ENCODE data around the gene TAF11L13.
A peak's percentile ranks its signal among the peaks of the same experiment; 100 is the strongest.
"Not testable (repeated sequence)": the region's sequence is repeated elsewhere in the genome, so short reads cannot be mapped to it uniquely, and the experiment has no call there.

TAF11L13 gene

GRCh38 chr5:17631788-17632187 lies at the start of gene TAF11L13:
Gene TAF11L13 (plus strand): TSS chr5:17632088.
- DNase-seq = not testable (repeated sequence)

DNA sequence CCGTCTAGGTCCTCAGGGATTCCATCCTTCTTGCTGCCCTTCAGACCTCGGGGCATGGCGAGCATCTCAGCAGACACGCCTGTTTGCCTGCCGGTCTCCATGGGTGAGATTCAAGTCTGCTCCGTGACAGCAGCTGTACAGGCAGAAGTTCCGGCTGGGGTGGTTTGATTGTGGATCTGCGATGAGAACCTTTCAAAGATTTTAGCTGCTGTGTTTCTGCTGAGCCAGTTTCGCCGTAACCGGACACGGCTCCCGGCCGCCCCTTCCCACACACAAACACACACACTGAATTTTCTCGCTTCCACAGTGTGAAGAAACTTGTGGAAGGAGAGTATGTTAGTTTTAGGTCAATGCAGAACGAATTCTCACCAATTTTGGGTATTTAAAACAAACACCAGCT lies 46.2 kb upstream of the TAF11L13 start, which contains the start of gene TAF11L7:
Gene TAF11L7, minus strand, starts transcription at position 101 of the 400 bp plus-strand sequence.
- not testable (repeated sequence) for DNase-seq

DNA sequence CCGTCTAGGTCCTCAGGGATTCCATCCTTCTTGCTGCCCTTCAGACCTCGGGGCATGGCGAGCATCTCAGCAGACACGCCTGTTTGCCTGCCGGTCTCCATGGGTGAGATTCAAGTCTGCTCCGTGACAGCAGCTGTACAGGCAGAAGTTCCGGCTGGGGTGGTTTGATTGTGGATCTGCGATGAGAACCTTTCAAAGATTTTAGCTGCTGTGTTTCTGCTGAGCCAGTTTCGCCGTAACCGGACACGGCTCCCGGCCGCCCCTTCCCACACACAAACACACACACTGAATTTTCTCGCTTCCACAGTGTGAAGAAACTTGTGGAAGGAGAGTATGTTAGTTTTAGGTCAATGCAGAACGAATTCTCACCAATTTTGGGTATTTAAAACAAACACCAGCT lies 41.0 kb upstream of the TAF11L13 start, which contains the start of gene TAF11L8:
Gene TAF11L8, minus strand, starts transcription at position 101 of the 400 bp plus-strand sequence.
- not testable (repeated sequence) for DNase-seq

DNA sequence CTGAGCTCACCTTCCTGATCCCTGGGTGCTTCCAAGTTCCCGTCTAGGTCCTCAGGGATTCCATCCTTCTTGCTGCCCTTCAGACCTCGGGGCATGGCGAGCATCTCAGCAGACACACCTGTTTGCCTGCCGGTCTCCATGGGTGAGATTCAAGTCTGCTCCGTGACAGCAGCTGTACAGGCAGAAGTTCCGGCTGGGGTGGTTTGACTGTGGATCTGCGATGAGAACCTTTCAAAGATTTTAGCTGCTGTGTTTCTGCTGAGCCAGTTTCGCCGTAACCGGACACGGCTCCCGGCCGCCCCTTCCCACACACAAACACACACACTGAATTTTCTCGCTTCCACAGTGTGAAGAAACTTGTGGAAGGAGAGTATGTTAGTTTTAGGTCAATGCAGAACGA lies 37.6 kb upstream of the TAF11L13 start, which contains the start of gene TAF11L9:
Gene TAF11L9, minus strand, starts transcription at position 140 of the 400 bp plus-strand sequence.
- not testable (repeated sequence) for DNase-seq

- not testable (repeated sequence) for DNase-seq
Observed at GRCh38 chr5:17597728-17598127, 34.2 kb upstream of the TAF11L13 start, which contains the start of gene TAF11L10. Gene TAF11L10 (minus strand): TSS chr5:17597828.

- not testable (repeated sequence) for DNase-seq
Observed at GRCh38 chr5:17603880-17604279, 28.0 kb upstream of the TAF11L13 start, which contains the start of gene TAF11L11. Gene TAF11L11 (plus strand): TSS chr5:17604183.

- DNase-seq = no peak
Observed at GRCh38 chr5:17604951-17605350, 26.9 kb upstream of the TAF11L13 start.

DNA sequence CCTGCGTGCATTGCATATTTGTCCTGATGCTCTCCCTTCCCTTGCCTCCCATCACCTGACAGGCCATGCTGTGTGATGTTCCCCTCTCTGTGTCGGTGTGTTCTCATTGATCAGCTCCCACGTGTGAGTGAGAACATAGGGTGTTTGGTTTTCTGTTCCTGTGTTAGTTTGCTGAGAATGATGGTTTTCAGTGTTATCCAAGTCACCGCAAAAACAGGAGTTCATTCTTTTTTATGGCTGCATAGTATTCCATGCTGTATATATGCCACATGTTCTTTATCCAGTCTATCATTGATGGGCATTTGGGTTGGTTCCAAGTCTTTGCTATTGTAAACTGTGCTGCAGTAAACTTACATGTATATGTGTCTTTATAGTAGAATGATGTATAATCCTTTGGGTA lies 24.4 kb upstream of the TAF11L13 start:
- DNase-seq = not testable (repeated sequence)

DNA sequence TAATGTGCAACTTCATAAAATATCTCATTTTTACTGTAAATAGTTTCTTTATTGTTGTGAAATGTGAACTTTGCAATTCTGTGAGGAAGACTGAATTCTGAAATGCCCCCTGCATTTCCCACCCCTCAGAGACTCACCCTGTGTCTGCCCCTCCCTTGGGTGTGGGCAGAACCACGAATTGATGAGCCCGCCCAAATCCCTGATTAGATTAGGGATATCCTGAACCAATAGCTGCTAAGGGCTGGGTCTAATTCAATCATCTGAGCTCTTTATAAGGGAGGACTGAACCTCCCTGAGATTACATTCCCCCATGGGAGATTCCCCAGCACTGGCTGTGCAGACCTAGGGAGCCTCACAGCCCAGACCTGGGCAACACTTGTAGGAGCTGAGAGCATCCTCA lies 21.8 kb upstream of the TAF11L13 start, which contains the start of gene TAF11L12:
Gene TAF11L12, plus strand, starts transcription at position 301 of the 400 bp plus-strand sequence.
- DNase-seq = not testable (repeated sequence)

GRCh38 chr5:17614872-17615605 lies 16.8 kb upstream of the TAF11L13 start:
- DNase-seq = no peak

GRCh38 chr5:17619354-17619753 lies 12.5 kb upstream of the TAF11L13 start:
- no peak for DNase-seq

GRCh38 chr5:17620627-17621026 lies 11.3 kb upstream of the TAF11L13 start:
- DNase-seq = no peak

GRCh38 chr5:17625686-17626085 lies 6.2 kb upstream of the TAF11L13 start:
- DNase-seq = no peak

GRCh38 chr5:17634160-17634559 lies 2.3 kb downstream of the TAF11L13 start, which contains the start of gene TAF11L14:
Gene TAF11L14 (plus strand): TSS chr5:17634460.
- DNase-seq = no peak

GRCh38 chr5:17649232-17649631 lies 17.3 kb downstream of the TAF11L13 start:
- DNase-seq = not testable (repeated sequence)

DNA sequence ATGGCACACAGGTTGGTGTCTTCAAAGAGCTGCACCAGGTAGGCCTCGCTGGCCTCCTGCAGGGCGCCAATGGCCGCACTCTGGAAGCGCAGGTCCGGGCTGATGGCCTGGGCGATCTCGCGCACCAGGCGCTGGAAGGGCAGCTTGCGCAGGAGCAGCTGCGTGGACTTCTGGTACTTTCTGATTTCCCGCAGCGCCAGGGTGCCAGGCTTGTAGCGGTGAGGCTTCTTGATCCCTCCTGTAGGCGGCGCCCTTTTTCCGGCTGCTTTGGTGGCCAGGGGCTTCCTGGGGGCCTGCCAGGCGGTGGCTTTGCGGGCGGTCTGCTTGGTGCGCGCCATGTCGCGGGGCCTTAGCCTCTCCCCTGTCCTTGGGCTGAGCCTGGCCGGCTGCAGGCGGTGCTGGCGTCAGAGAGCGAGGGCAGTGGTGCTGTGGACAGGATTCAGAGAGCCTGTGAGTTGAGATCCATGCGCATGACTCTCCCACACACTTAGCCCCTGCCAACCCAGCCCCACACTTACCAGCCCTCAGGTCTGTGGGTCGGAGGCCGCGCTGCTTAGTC lies 23.4 kb downstream of the TAF11L13 start:
- not testable (repeated sequence) for DNase-seq

- DNase-seq = no peak
Observed at GRCh38 chr5:17655921-17656320, 24.0 kb downstream of the TAF11L13 start.

DNA sequence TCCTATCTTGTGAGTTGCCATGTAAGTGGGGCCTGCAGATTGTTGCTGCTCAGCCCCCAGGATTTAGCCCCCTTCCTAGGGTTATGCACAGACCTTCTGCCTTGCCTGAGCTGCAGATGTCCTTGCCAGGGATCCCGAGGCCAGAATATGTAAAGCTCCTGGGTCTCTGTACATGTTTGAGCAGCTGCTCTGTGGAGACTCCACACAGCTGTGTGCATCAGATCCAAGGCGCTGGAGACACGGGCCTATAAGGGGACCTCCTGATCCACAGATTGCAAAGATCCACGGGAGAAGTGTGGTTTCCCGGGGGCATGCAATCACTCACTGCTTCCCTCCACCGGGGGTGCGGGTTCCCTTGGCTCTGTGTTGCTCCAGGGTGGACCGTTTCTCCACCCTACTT lies 31.3 kb downstream of the TAF11L13 start:
- no peak for DNase-seq

DNA sequence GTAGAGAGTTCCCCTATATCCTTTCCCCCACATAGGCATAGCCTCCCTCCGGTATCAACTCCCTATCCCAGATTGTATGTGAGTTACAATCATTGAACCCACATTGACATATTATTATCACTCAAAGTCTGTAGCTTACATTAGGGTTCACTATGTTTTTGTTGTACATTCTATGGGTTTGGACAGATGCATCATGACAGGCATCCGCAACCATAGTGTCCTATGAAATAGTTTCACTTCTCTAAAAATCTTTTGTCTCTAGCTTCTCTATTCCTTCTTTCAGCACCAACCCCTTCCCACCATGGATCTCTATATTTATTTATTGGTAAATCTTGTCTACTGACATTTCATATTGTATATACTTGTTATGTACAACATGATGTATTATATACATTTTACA lies 33.9 kb downstream of the TAF11L13 start:
- no peak for DNase-seq

DNA sequence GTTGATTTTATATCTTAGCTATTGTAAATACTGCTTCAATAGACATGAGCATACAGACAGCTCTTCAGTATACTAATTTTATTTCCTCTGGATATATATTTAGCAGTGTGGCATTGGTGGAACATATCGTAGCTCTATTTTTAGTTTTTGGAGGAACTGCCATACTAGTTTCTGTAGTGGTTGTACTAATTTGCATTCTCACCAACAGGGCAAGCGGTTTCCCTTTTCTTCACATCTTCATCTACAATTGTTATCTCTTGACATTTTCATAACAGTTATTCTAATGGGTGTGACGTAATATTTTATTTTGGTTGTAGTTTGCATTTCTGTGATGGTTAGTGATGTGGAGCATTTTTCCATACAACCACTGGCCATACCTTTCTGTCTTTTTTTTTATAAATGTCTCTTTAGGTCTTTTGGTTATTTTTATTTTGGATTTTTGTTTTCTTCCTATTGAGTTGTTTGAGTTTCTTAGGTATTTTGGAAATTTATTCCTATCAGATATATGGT lies 34.9 kb downstream of the TAF11L13 start:
- DNase-seq = no peak

- DNase-seq = no peak
Observed at GRCh38 chr5:17670353-17670752, 38.5 kb downstream of the TAF11L13 start.

DNA sequence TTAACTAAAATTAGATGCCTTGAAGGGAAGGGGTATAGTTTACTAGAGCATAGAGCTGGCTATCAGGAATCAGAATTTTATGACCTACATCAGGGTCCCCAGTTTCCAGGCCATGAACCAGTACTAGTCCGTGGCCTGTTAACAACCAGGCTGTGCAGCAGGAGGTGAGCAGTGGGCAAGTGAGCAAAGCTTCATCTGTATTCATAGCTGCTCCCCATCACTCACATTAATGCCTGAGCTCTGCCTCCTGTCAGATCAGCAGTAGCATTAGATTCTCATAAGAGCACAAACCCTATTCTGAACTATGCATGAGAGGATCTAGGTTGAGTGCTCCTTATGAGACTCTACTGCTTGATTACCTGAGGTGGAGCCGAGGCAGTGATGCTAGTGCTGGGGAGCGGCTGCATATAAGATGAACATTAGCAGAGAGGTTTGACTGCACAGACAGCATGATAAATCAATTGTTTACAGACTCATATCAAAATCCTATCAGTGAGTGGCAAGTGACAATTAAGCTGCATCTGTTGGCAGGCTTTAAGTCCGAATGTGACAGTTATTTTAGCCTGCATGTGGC lies 47.0 kb downstream of the TAF11L13 start:
- peak in 1 of 3 experiments; percentile 31 for DNase-seq

DNA sequence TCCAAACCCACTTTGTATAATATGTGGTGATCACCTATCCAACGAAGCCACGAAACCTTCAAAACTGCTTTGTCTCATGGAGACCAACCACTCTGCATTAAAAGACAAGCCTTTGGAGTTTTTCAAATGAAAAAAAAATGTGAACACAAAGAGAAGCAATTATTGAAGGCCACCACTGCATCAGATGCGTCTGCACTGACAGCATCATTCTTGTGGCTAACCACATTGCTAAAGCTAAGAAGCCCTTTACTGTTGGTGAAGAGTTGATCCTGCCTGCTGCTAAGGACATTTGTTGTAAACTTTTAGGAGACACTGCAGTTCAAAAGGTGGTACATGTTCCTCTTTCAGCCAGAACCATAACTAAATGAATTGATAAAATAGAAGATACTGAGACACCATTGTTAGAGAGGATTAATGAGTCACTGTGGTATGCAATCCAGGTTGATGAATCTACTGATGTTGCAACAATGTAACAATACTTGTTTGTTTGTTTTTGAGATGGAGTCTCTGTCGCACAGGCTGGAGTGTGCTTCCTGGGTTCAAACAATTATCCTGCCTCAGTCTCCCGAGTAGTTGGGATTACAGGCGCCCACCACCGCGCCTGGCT lies 47.8 kb downstream of the TAF11L13 start:
- no peak for DNase-seq

Data from NCI-H1417 (cell line).